Ascending aorta (tissue), 2 donors: Measurements from ENCODE around the gene NAA35. TPM values are rescaled to one million over a fixed set of nuclear protein-coding genes. Genes with fewer than 3 reads are reported as not detected.

Source experiments
- DNase-seq, 2 donors: peaks; one replicate each; pipeline ENCODE4 v3.0.0-alpha.2; 2019; ENCODE audit warnings: low spot score in 2 of 2
- H3K27ac ChIP-seq, 2 donors: fragments of 200-600 bp; sonication (generic); one replicate each; pipeline ENCODE4 v1.5.1; 2016 to 2017; ENCODE audit warnings: mild to moderate bottlenecking in 1 of 2
- H3K27me3 ChIP-seq: fragments of 200-600 bp; sonication (generic); one replicate; pipeline ENCODE4 v1.5.1; 2017
- H3K36me3 ChIP-seq, 2 donors: fragments of 200-600 bp; sonication (generic); one replicate each; pipeline ENCODE4 v1.5.1; 2016
- H3K4me1 ChIP-seq, 2 donors: fragments of 200-600 bp; sonication (generic); one replicate each; pipeline ENCODE4 v1.5.1; 2016 to 2017; ENCODE audit warnings: mild to moderate bottlenecking in 1 of 2
- H3K4me3 ChIP-seq, 2 donors: fragments of 200-600 bp; sonication (generic); one replicate each; pipeline ENCODE4 v1.5.1; 2016 to 2017; ENCODE audit warnings: mild to moderate bottlenecking in 1 of 2
- H3K9me3 ChIP-seq, 2 donors: fragments of 200-600 bp; sonication (generic); one replicate each; pipeline ENCODE4 v1.5.1; 2016
- CTCF ChIP-seq, 3 experiments: fragments of 200-600 bp in 2 of 3; fragments of 450-650 bp in 1 of 3; sonication (generic) in 2 of 3; IDR thresholded peaks; one replicate each; pipeline ENCODE4 v1.5.1; 2016 to 2019; ENCODE audit warnings: antibody characterized with exemption in 3 of 3, mild to moderate bottlenecking in 1 of 3, moderate library complexity in 1 of 3
- intact Hi-C: fragments of 100-400 bp; cut with DNase I; formaldehyde crosslinking; loops from one replicate; pipeline ENCODE4 v1.15.1; 2023
- total RNA-seq: library from RNA; depleted of rRNA; stranded (reverse); fragments of >200 nt; gene quantifications from one replicate; pipeline ENCODE4 v1.1.0, GENCODE V29; 2016

The NAA35 gene
- total RNA-seq, 1 donor from 2014 or later = 3.3 TPM

GRCh38 chr9:86041311-86041741, 100.4 kb downstream of the NAA35 start:
- intact Hi-C loops = no loop called here
- H3K27me3 ChIP-seq = no peaks in the 10 kb centered on the region
- no peak overlapping the region for H3K4me3 ChIP-seq
- H3K27ac ChIP-seq = no peak overlapping the region
- no peak for TF ChIP-seq CTCF (IDR thresholded peaks at IDR 0.05)
- no peaks in the 10 kb centered on the region for H3K9me3 ChIP-seq
- no peak for DNase-seq
- no peaks in the 10 kb centered on the region for H3K36me3 ChIP-seq
- no peaks in the 10 kb centered on the region for H3K4me1 ChIP-seq

GRCh38 chr9:86042199-86042978, 101.4 kb downstream of the NAA35 start:
- H3K36me3 ChIP-seq = no peaks in the 10 kb centered on the region
- intact Hi-C loops = no loop called here
- H3K4me3 ChIP-seq = no peak overlapping the region
- H3K4me1 ChIP-seq = no peaks in the 10 kb centered on the region
- DNase-seq = no peak
- no peaks in the 10 kb centered on the region for H3K9me3 ChIP-seq
- no peak overlapping the region for H3K27ac ChIP-seq
- TF ChIP-seq CTCF (IDR thresholded peaks at IDR 0.05) = no peak
- no peaks in the 10 kb centered on the region for H3K27me3 ChIP-seq

- no peaks in the 10 kb centered on the region for H3K9me3 ChIP-seq
Measured at GRCh38 chr9:86043586-86043985, 102.6 kb downstream of the NAA35 start.

GRCh38 chr9:86043999-86044398, 103.1 kb downstream of the NAA35 start:
- no peak for TF ChIP-seq CTCF (IDR thresholded peaks at IDR 0.05)

More at GRCh38 chr9:86043586-86043985, 102.6 kb downstream of the NAA35 start:
- no peak overlapping the region for H3K4me3 ChIP-seq
- no peak overlapping the region for H3K27ac ChIP-seq
- H3K4me1 ChIP-seq = no peaks in the 10 kb centered on the region
- TF ChIP-seq CTCF (IDR thresholded peaks at IDR 0.05) = no peak
- H3K27me3 ChIP-seq = no peaks in the 10 kb centered on the region
- intact Hi-C loops = no loop called here
- DNase-seq = no peak
- no peaks in the 10 kb centered on the region for H3K36me3 ChIP-seq

GRCh38 chr9:86045654-86046053, 104.7 kb downstream of the NAA35 start:
- DNase-seq = no peak
- Histone ChIP-seq H3K27ac (no peak overlapping the region), H3K36me3 (no peaks in the 10 kb centered on the region), H3K27me3 (no peaks in the 10 kb centered on the region), H3K9me3 (no peaks in the 10 kb centered on the region), H3K4me1 (no peaks in the 10 kb centered on the region), H3K4me3 (no peak overlapping the region)
- no peak for TF ChIP-seq CTCF (IDR thresholded peaks at IDR 0.05)
- intact Hi-C loops = no loop called here

More at GRCh38 chr9:86043999-86044398, 103.1 kb downstream of the NAA35 start:
- Histone ChIP-seq H3K4me1 (no peaks in the 10 kb centered on the region), H3K9me3 (no peaks in the 10 kb centered on the region), H3K36me3 (no peaks in the 10 kb centered on the region), H3K4me3 (no peak overlapping the region), H3K27me3 (no peaks in the 10 kb centered on the region), H3K27ac (no peak overlapping the region)
- intact Hi-C loops = no loop called here
- DNase-seq = no peak
